HG02852 (cell line): Measurements from ENCODE around the gene LGR6.

ENCODE experiments used
- ATAC-seq: cut with Tn5 transposase; IDR thresholded peaks from one replicate; pipeline ENCODE4 v1.9.1; 2021; ENCODE audit warnings: mild to moderate bottlenecking, moderate library complexity; ENCODE audit not compliant: unreplicated experiment

Gene LGR6

GRCh38 chr1:202281316-202282024, 87.9 kb downstream of the LGR6 start:
- no peak for ATAC-seq

- no peak for ATAC-seq
Observed at GRCh38 chr1:202282025-202282371, 88.4 kb downstream of the LGR6 start.

- no peak for ATAC-seq
Observed at GRCh38 chr1:202282596-202283283, 89.1 kb downstream of the LGR6 start.

- ATAC-seq = no peak
Observed at GRCh38 chr1:202283379-202283844, 89.8 kb downstream of the LGR6 start.

GRCh38 chr1:202283991-202284390, 90.4 kb downstream of the LGR6 start:
- ATAC-seq = no peak

- no peak for ATAC-seq
Observed at GRCh38 chr1:202285908-202286307, 92.3 kb downstream of the LGR6 start.

GRCh38 chr1:202286622-202287097, 93.1 kb downstream of the LGR6 start:
- ATAC-seq = no peak

GRCh38 chr1:202287196-202287595, 93.6 kb downstream of the LGR6 start:
- no peak for ATAC-seq

GRCh38 chr1:202288177-202288576, 94.6 kb downstream of the LGR6 start:
- ATAC-seq = no peak

- ATAC-seq = no peak
Observed at GRCh38 chr1:202289009-202289408, 95.4 kb downstream of the LGR6 start.

GRCh38 chr1:202291001-202291400, 97.4 kb downstream of the LGR6 start:
- ATAC-seq = no peak

GRCh38 chr1:202291961-202292712, 98.5 kb downstream of the LGR6 start:
- no peak for ATAC-seq

- ATAC-seq = no peak
Observed at GRCh38 chr1:202292773-202293172, 99.2 kb downstream of the LGR6 start.

- ATAC-seq = no peak
Observed at GRCh38 chr1:202293569-202293968, 100.0 kb downstream of the LGR6 start.

- ATAC-seq = no peak
Observed at GRCh38 chr1:202302166-202302565, 108.6 kb downstream of the LGR6 start.

- no peak for ATAC-seq
Observed at GRCh38 chr1:202304375-202304774, 110.8 kb downstream of the LGR6 start.

GRCh38 chr1:202305168-202305567, 111.6 kb downstream of the LGR6 start:
- ATAC-seq = no peak

- ATAC-seq = no peak
Observed at GRCh38 chr1:202306535-202307345, 113.1 kb downstream of the LGR6 start.

GRCh38 chr1:202310071-202310725, 116.6 kb downstream of the LGR6 start:
- no peak for ATAC-seq

- no peak for ATAC-seq
Observed at GRCh38 chr1:202310746-202311145, 117.1 kb downstream of the LGR6 start.
